GM12873 (cell line): ENCODE results near the gene NLRP9.

Experiments used
- CTCF ChIP-seq: IDR thresholded peaks from 2 replicates; pipeline ENCODE4 v1.5.1; 2012; ENCODE audit warnings: low read depth, mild to moderate bottlenecking, moderate library complexity, low read length, control low read depth; ENCODE audit not compliant: insufficient read depth; ENCODE audit errors: missing control alignments

NLRP9 gene

GRCh38 chr19:55689411-55690108 is 48.6 kb downstream of the NLRP9 start:
- TF ChIP-seq CTCF, result no peak

- TF ChIP-seq CTCF, result no peak
Observed at GRCh38 chr19:55688422-55689218, 49.6 kb downstream of the NLRP9 start.

- TF ChIP-seq CTCF, result no peak
Observed at GRCh38 chr19:55687281-55688201, 50.7 kb downstream of the NLRP9 start.

- no peak for TF ChIP-seq CTCF
Observed at GRCh38 chr19:55686311-55687050, 51.7 kb downstream of the NLRP9 start.

GRCh38 chr19:55685776-55686175 is 52.4 kb downstream of the NLRP9 start:
- no peak for TF ChIP-seq CTCF

- TF ChIP-seq CTCF, result no peak
Observed at GRCh38 chr19:55684946-55685681, 53.1 kb downstream of the NLRP9 start.
